ENCODE measurements around the gene TOP3B. TPM values are rescaled to one million over a fixed set of nuclear protein-coding genes. Genes with fewer than 3 reads are reported as not detected.

Gene TOP3B
- total RNA-seq, 1 experiment from 2014 or later, result 68.6 TPM

DNA sequence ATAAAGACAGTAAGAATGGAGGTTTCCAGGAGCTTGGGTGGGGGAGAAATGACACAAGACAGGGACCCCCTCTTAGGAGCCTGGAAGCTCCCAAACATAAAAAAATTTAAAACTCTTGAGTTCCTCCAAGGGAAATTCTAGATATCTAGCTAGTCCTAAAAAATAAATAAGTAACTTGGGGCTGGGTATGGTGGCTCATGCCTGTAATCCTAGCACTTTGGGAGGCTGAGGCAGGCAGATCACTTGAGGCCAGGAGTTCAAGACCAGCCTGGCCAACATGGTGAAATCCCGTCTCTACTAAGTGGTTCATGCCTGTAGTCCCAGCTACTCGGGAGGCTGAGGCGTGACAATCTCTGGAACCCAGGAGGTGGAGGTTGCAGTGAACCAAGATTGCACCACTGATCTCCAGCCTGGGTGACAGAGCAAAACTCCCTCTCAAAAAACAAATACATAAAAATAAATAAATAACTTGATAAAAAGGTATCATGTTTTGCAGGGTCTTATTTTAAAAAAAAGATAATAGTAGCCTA is 20.0 kb upstream of the TOP3B start (continued):
- TF ChIP-seq, protein P1, sequence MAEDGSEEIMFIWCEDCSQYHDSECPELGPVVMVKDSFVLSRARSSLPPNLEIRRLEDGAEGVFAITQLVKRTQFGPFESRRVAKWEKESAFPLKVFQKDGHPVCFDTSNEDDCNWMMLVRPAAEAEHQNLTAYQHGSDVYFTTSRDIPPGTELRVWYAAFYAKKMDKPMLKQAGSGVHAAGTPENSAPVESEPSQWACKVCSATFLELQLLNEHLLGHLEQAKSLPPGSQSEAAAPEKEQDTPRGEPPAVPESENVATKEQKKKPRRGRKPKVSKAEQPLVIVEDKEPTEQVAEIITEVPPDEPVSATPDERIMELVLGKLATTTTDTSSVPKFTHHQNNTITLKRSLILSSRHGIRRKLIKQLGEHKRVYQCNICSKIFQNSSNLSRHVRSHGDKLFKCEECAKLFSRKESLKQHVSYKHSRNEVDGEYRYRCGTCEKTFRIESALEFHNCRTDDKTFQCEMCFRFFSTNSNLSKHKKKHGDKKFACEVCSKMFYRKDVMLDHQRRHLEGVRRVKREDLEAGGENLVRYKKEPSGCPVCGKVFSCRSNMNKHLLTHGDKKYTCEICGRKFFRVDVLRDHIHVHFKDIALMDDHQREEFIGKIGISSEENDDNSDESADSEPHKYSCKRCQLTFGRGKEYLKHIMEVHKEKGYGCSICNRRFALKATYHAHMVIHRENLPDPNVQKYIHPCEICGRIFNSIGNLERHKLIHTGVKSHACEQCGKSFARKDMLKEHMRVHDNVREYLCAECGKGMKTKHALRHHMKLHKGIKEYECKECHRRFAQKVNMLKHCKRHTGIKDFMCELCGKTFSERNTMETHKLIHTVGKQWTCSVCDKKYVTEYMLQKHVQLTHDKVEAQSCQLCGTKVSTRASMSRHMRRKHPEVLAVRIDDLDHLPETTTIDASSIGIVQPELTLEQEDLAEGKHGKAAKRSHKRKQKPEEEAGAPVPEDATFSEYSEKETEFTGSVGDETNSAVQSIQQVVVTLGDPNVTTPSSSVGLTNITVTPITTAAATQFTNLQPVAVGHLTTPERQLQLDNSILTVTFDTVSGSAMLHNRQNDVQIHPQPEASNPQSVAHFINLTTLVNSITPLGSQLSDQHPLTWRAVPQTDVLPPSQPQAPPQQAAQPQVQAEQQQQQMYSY (CRISPR knock-in tag; IDR thresholded peaks at IDR 0.05), result no peak

DNA sequence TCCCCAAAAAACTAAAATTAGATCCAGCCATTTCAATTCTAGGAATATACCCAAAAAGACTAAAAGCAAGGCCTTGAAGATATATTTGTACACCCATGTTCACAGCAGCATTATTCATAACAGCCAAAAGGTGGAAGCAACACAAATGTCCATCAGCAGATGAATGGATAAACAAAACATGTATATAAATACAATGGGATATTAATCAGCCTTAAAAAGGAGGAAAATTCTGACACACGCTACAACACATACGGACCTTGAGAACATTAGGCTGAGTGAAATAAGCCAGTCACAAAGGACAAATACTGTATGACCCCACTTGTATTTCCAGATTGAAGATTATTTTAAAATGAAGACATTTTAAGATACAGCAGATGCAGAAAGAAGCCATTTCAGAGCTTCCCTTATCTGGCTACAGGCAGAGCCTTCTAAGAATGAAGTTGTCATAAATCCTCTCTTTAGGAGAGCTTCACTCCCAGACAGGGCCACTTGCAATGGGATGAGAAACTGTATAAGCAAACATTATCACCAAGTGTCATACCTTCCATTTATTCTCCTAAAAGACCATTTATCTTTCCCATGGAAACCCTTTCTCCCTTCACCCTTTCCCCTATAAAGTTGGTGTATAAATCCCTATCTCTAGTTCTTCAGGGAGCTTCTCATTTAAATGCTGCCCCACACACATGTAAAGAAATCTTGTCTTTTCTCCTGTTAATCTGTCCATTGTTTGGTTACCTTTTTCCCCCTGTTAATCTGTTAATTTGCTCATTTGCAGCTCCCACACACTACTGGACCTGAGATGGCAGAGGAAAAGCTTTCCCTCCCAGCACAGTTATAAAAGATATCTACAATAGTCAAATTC is 19.3 kb upstream of the TOP3B start:
- CTCF ChIA-PET, result interaction anchor here (1.0 to 3.6 kb wide), 5 partner anchors 12 to 101 kb away, joined by 3 to 13 read pairs (median 5); no protein-coding TSS in a partner anchor
- H3K9me3 Mint-ChIP-seq, result peaks cover 4% of the 10 kb centered on the region

More for the DNA sequence above, 19.3 kb upstream of the TOP3B start:
- Mint-ChIP-seq H3K4me1 (no peaks in the 10 kb centered on the region), H3K36me3 (no peaks in the 10 kb centered on the region), H3K27me3 (ENCODE audit: low read depth) (peaks cover 100% of the 10 kb centered on the region), H3K27ac (no peak overlapping the region), H3K4me3 (no peak overlapping the region)
- DNase-seq (ENCODE audit: low spot score), result no peak
- POLR2A ChIA-PET, result no interaction called here
- no peak for ATAC-seq
- TF ChIP-seq, protein P2, sequence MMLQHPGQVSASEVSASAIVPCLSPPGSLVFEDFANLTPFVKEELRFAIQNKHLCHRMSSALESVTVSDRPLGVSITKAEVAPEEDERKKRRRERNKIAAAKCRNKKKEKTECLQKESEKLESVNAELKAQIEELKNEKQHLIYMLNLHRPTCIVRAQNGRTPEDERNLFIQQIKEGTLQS (CRISPR knock-in tag; conservative IDR thresholded peaks at IDR 0.05), result no peak
- TF ChIP-seq ZBTB21 (CRISPR knock-in tag; IDR thresholded peaks at IDR 0.05; ENCODE audit: borderline replicate concordance) (no peak), ZNF416 (CRISPR knock-in tag; IDR thresholded peaks at IDR 0.05) (no peak), FOXK1 (CRISPR knock-in tag; IDR thresholded peaks at IDR 0.05) (no peak), HMGA2 (CRISPR knock-in tag; IDR thresholded peaks at IDR 0.05) (no peak), ZNF671 (CRISPR knock-in tag; IDR thresholded peaks at IDR 0.05) (no peak), MXD4 (CRISPR knock-in tag; IDR thresholded peaks at IDR 0.05; ENCODE audit: borderline replicate concordance) (no peak), MYBL2 (CRISPR knock-in tag; IDR thresholded peaks at IDR 0.05) (no peak), IRF2 (CRISPR knock-in tag; IDR thresholded peaks at IDR 0.05; ENCODE audit: borderline replicate concordance, low read depth) (no peak)
- TF ChIP-seq, protein P3, sequence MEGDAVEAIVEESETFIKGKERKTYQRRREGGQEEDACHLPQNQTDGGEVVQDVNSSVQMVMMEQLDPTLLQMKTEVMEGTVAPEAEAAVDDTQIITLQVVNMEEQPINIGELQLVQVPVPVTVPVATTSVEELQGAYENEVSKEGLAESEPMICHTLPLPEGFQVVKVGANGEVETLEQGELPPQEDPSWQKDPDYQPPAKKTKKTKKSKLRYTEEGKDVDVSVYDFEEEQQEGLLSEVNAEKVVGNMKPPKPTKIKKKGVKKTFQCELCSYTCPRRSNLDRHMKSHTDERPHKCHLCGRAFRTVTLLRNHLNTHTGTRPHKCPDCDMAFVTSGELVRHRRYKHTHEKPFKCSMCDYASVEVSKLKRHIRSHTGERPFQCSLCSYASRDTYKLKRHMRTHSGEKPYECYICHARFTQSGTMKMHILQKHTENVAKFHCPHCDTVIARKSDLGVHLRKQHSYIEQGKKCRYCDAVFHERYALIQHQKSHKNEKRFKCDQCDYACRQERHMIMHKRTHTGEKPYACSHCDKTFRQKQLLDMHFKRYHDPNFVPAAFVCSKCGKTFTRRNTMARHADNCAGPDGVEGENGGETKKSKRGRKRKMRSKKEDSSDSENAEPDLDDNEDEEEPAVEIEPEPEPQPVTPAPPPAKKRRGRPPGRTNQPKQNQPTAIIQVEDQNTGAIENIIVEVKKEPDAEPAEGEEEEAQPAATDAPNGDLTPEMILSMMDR (IDR thresholded peaks at IDR 0.05), result no peak
- TF ChIP-seq, protein P4, sequence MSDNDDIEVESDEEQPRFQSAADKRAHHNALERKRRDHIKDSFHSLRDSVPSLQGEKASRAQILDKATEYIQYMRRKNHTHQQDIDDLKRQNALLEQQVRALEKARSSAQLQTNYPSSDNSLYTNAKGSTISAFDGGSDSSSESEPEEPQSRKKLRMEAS (CRISPR knock-in tag; IDR thresholded peaks at IDR 0.05), result no peak
- TF ChIP-seq, protein P5, sequence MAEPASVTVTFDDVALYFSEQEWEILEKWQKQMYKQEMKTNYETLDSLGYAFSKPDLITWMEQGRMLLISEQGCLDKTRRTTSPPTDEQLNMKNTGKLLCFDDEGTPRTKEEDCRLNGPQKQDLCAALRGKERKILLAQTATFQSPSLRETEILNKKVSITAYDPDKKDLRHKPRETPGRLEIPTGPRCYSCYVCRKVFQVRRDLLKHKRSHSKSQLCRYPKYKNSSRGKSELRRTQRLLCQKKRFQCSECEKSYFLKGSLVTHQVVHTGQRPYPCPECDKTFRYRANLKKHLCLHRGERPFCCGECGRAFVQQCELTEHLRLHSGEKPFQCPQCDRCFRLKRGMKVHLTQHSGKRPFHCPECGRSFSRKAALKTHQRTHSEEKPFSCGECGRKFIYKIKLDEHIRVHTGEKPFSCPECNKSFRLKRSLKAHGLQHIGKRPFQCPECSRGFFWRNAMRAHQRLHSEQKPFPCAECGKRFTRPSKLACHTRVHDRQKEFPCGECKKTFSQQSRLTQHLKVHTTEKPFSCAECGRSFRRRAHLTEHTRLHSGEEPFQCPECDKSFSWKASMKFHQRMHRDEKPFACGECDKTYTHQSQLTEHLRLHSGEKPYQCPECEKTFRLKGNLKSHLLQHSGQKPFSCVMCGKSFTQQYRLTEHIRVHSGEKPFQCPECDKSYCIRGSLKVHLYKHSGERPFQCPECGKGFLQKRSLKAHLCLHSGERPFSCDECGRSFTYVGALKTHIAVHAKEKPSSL (CRISPR knock-in tag; conservative IDR thresholded peaks at IDR 0.05), result no peak
- TF ChIP-seq, protein P6, sequence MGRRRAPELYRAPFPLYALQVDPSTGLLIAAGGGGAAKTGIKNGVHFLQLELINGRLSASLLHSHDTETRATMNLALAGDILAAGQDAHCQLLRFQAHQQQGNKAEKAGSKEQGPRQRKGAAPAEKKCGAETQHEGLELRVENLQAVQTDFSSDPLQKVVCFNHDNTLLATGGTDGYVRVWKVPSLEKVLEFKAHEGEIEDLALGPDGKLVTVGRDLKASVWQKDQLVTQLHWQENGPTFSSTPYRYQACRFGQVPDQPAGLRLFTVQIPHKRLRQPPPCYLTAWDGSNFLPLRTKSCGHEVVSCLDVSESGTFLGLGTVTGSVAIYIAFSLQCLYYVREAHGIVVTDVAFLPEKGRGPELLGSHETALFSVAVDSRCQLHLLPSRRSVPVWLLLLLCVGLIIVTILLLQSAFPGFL (CRISPR knock-in tag; IDR thresholded peaks at IDR 0.05; ENCODE audit: borderline replicate concordance), result no peak
- TF ChIP-seq, protein P7, sequence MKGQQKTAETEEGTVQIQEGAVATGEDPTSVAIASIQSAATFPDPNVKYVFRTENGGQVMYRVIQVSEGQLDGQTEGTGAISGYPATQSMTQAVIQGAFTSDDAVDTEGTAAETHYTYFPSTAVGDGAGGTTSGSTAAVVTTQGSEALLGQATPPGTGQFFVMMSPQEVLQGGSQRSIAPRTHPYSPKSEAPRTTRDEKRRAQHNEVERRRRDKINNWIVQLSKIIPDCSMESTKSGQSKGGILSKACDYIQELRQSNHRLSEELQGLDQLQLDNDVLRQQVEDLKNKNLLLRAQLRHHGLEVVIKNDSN (CRISPR knock-in tag; IDR thresholded peaks at IDR 0.05), result no peak
- TF ChIP-seq, protein P8, sequence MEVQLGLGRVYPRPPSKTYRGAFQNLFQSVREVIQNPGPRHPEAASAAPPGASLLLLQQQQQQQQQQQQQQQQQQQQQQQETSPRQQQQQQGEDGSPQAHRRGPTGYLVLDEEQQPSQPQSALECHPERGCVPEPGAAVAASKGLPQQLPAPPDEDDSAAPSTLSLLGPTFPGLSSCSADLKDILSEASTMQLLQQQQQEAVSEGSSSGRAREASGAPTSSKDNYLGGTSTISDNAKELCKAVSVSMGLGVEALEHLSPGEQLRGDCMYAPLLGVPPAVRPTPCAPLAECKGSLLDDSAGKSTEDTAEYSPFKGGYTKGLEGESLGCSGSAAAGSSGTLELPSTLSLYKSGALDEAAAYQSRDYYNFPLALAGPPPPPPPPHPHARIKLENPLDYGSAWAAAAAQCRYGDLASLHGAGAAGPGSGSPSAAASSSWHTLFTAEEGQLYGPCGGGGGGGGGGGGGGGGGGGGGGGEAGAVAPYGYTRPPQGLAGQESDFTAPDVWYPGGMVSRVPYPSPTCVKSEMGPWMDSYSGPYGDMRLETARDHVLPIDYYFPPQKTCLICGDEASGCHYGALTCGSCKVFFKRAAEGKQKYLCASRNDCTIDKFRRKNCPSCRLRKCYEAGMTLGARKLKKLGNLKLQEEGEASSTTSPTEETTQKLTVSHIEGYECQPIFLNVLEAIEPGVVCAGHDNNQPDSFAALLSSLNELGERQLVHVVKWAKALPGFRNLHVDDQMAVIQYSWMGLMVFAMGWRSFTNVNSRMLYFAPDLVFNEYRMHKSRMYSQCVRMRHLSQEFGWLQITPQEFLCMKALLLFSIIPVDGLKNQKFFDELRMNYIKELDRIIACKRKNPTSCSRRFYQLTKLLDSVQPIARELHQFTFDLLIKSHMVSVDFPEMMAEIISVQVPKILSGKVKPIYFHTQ (CRISPR knock-in tag; IDR thresholded peaks at IDR 0.05), result no peak
- TF ChIP-seq, protein P9, sequence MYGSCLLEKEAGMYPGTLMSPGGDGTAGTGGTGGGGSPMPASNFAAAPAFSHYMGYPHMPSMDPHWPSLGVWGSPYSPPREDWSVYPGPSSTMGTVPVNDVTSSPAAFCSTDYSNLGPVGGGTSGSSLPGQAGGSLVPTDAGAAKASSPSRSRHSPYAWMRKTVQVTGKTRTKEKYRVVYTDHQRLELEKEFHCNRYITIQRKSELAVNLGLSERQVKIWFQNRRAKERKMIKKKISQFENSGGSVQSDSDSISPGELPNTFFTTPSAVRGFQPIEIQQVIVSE (CRISPR knock-in tag; IDR thresholded peaks at IDR 0.05; ENCODE audit: borderline replicate concordance), result no peak
